ENCODE measurements around the gene NEGR1. TPM values are rescaled to one million over a fixed set of nuclear protein-coding genes. Genes with fewer than 3 reads are reported as not detected.

Gene NEGR1
- total and polyA plus RNA-seq, 9 of the 15 experiments (the other 6 are each of a cell fraction or from before 2014, with no cell fraction given) = not detected

DNA sequence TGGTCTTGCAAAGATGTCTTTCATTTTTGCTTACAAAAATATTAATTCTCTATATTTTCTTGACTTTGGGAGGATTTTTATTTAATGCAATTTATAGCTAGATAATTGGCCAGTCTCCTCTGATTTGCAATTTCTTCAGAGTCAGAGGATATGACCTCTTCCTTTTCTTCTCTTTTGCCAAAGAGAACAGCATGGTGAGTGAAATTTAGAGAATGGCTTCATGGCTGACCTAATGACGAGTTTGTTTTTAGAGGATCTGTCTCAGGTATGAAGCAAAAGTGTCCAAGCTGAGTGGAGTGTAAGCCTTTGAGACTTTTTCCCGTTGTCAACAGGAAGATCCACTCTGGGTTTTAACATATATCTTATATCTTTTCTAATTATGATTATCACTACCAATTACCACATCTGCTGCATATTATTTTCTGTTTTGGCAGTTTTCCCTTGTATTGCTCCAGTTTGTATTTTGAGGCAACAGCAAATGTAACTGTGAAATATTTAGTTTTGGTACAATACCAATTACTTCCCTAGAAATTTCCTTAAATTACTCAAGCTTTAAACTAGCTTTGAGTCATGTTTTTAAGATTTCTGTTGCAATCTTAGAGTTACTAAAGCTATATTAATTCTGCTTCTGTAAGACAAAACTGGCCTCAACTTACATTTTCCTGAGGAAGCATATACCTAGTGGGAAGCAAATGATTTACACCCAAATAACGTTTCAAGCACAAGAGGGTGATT lies 868.7 kb downstream of the NEGR1 start:
- Histone ChIP-seq H3K27ac (ENCODE audit: extremely low read depth, low read depth, low read length) (no peak overlapping the region), H3K9ac (ENCODE audit: insufficient read depth in 1 of 2, low read depth in 2 of 2, low read length in 2 of 2) (no peak overlapping the region), H3K4me2 (ENCODE audit: insufficient read depth, low read length) (no peak overlapping the region), H3K4me1 (replicated peaks in 1 of 2; ENCODE audit: control insufficient read depth in 2 of 2, insufficient read depth in 2 of 2, low read length in 2 of 2) (no peaks in the 10 kb centered on the region), H3K27me3 (ENCODE audit: control insufficient read depth in 2 of 2, insufficient read depth in 2 of 2, low read length in 2 of 2) (no peaks in the 10 kb centered on the region), H3K9me3 (replicated peaks; ENCODE audit: control insufficient read depth, insufficient read depth, low read depth, low read length) (no peaks in the 10 kb centered on the region), H3K79me2 (ENCODE audit: control insufficient read depth, insufficient read depth, low read length) (no peaks in the 10 kb centered on the region), H3K9me1 (ENCODE audit: control insufficient read depth, insufficient read depth, low read length) (no peaks in the 10 kb centered on the region), H2AFZ (ENCODE audit: low read depth, low read length) (no peak overlapping the region), H4K20me1 (replicated peaks; ENCODE audit: control insufficient read depth, insufficient read depth, low read length) (no peaks in the 10 kb centered on the region), H3K36me3 (ENCODE audit: control insufficient read depth, insufficient read depth, low read length) (no peaks in the 10 kb centered on the region), H3K4me3 (no peak overlapping the region)
- WGBS (ENCODE audit: insufficient coverage, low coverage, missing lambda C conversion rate) = 0% methylated on average over 3 of the region's 3 CpGs
- no TSS peak for BruUV-seq (replicated peaks)
- TF ChIP-seq HNRNPL (IDR thresholded peaks at IDR 0.05; ENCODE audit: low read depth, low read length) (no peak), SMAD1 (IDR thresholded peaks at IDR 0.05; ENCODE audit: low read depth, low read length, partially characterized antibody) (no peak), C11orf30 (IDR thresholded peaks at IDR 0.05; ENCODE audit: low read depth) (no peak), BRD9 (IDR thresholded peaks at IDR 0.05; ENCODE audit: low read depth, partially characterized antibody) (no peak), TSC22D4 (tag; IDR thresholded peaks at IDR 0.05) (no peak), TRIM24 (IDR thresholded peaks at IDR 0.05) (no peak), FOXP1 (CRISPR knock-in tag; IDR thresholded peaks at IDR 0.05) (no peak), ZNF23 (CRISPR knock-in tag; IDR thresholded peaks at IDR 0.05) (no peak)
- TF ChIP-seq, protein P1, sequence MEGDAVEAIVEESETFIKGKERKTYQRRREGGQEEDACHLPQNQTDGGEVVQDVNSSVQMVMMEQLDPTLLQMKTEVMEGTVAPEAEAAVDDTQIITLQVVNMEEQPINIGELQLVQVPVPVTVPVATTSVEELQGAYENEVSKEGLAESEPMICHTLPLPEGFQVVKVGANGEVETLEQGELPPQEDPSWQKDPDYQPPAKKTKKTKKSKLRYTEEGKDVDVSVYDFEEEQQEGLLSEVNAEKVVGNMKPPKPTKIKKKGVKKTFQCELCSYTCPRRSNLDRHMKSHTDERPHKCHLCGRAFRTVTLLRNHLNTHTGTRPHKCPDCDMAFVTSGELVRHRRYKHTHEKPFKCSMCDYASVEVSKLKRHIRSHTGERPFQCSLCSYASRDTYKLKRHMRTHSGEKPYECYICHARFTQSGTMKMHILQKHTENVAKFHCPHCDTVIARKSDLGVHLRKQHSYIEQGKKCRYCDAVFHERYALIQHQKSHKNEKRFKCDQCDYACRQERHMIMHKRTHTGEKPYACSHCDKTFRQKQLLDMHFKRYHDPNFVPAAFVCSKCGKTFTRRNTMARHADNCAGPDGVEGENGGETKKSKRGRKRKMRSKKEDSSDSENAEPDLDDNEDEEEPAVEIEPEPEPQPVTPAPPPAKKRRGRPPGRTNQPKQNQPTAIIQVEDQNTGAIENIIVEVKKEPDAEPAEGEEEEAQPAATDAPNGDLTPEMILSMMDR (IDR thresholded peaks at IDR 0.05 in 2 of 3, conservative IDR thresholded peaks at IDR 0.05 in 1 of 3; ENCODE audit: insufficient read depth in 2 of 3, low read depth in 1 of 3, low read length in 3 of 3) = no peak
- TF ChIP-seq, protein P2, sequence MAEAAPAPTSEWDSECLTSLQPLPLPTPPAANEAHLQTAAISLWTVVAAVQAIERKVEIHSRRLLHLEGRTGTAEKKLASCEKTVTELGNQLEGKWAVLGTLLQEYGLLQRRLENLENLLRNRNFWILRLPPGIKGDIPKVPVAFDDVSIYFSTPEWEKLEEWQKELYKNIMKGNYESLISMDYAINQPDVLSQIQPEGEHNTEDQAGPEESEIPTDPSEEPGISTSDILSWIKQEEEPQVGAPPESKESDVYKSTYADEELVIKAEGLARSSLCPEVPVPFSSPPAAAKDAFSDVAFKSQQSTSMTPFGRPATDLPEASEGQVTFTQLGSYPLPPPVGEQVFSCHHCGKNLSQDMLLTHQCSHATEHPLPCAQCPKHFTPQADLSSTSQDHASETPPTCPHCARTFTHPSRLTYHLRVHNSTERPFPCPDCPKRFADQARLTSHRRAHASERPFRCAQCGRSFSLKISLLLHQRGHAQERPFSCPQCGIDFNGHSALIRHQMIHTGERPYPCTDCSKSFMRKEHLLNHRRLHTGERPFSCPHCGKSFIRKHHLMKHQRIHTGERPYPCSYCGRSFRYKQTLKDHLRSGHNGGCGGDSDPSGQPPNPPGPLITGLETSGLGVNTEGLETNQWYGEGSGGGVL (CRISPR knock-in tag; IDR thresholded peaks at IDR 0.05) = no peak
- intact Hi-C loops (cut with micrococcal nuclease) = no loop called here
- no peak for FAIRE-seq
- ChIA-PET POLR2A (no interaction called here), CTCF (ENCODE audit: low intra/inter-chr PET ratio) (no interaction called here)
- in situ Hi-C loops (cut with MboI) = no loop called here
- DNase-seq (ENCODE audit: extremely low read depth in 1 of 4, low spot score in 3 of 4) = no peak
- no peak for ATAC-seq
